OCI-LY1 (cell line): ENCODE measurements around the gene CCDC187.

Experiments
- H2AFZ ChIP-seq: fragments of 200-600 bp; sonication (generic), shearing (Covaris generic); 2 replicates; pipeline ENCODE4 v1.6.0; 2014; ENCODE audit warnings: antibody characterized with exemption, mild to moderate bottlenecking, low read length
- H3F3A ChIP-seq: fragments of 200-600 bp; sonication (generic), shearing (Covaris generic); 2 replicates; pipeline ENCODE4 v1.6.0; 2014; ENCODE audit warnings: mild to moderate bottlenecking, antibody characterized with exemption, low read length, moderate library complexity; ENCODE audit not compliant: insufficient read depth
- H3K27ac ChIP-seq: fragments of 200-600 bp; sonication (generic); 2 replicates; pipeline ENCODE4 v1.5.1; 2014; ENCODE audit warnings: low read length, mixed run types, mild to moderate bottlenecking, low read depth; ENCODE audit not compliant: poor library complexity, severe bottlenecking
- H3K27me3 ChIP-seq: fragments of 200-600 bp; sonication (generic); 2 replicates; pipeline ENCODE4 v1.6.0; 2014; ENCODE audit warnings: antibody characterized with exemption, mild to moderate bottlenecking, low read length, moderate library complexity; ENCODE audit not compliant: insufficient read depth
- H3K36me3 ChIP-seq: fragments of 200-600 bp; sonication (generic); 2 replicates; pipeline ENCODE4 v1.6.1; 2014; ENCODE audit warnings: mild to moderate bottlenecking, antibody characterized with exemption, low read length, moderate library complexity, mixed read lengths; ENCODE audit not compliant: insufficient read depth
- H3K4me1 ChIP-seq: fragments of 200-600 bp; sonication (generic); 2 replicates; pipeline ENCODE4 v1.5.1; 2014; ENCODE audit warnings: mild to moderate bottlenecking, low read length, moderate library complexity; ENCODE audit not compliant: insufficient read depth, severe bottlenecking
- H3K4me2 ChIP-seq: fragments of 200-600 bp; sonication (generic), shearing (Covaris generic); 2 replicates; pipeline ENCODE4 v1.6.1; 2014; ENCODE audit warnings: low read length
- H3K4me3 ChIP-seq: fragments of 200-600 bp; sonication (generic); 2 replicates; pipeline ENCODE4 v1.5.1; 2014; ENCODE audit warnings: low read length, low read depth, mild to moderate bottlenecking, mixed read lengths; ENCODE audit not compliant: poor library complexity, severe bottlenecking
- H3K79me2 ChIP-seq: fragments of 200-600 bp; shearing (Covaris generic); 2 replicates; pipeline ENCODE4 v1.6.1; 2016; ENCODE audit warnings: mixed run types, low read length, mixed read lengths; ENCODE audit not compliant: insufficient read depth
- H3K9ac ChIP-seq: fragments of 200-600 bp; sonication (generic), shearing (Covaris generic); 2 replicates; pipeline ENCODE4 v1.6.1; 2014; ENCODE audit warnings: mild to moderate bottlenecking, low read length, mixed read lengths
- H3K9me2 ChIP-seq: fragments of 200-600 bp; sonication (generic), shearing (Covaris generic); 2 replicates; pipeline ENCODE4 v1.6.1; 2014; ENCODE audit warnings: low read depth, mild to moderate bottlenecking, low read length, mixed read lengths
- H3K9me3 ChIP-seq: fragments of 200-600 bp; shearing (Covaris generic); 2 replicates; pipeline ENCODE4 v1.6.1; 2014; ENCODE audit warnings: low read length, mixed read lengths
- H4K20me1 ChIP-seq: fragments of 200-600 bp; sonication (generic), shearing (Covaris generic); 2 replicates; pipeline ENCODE4 v1.6.0; 2016; ENCODE audit warnings: mild to moderate bottlenecking, low read length; ENCODE audit not compliant: insufficient read depth
- CTCF ChIP-seq: fragments of 200-600 bp; sonication (generic), shearing (Covaris generic); IDR thresholded peaks from 2 replicates; pipeline ENCODE4 v1.5.1; 2017; ENCODE audit warnings: mild to moderate bottlenecking, antibody characterized with exemption, low read length, moderate library complexity, mixed read lengths
- EZH2 ChIP-seq: fragments of 200-600 bp; sonication (generic), shearing (Covaris generic); IDR thresholded peaks from 2 replicates; pipeline ENCODE4 v1.8.0; 2017; ENCODE audit warnings: borderline replicate concordance, mixed run types, mild to moderate bottlenecking, antibody characterized with exemption, low read length, moderate library complexity, mixed read lengths

Gene CCDC187

GRCh38 chr9:136259836-136260235 is 44.1 kb downstream of the CCDC187 start:
- no peak overlapping the region for H3K27ac ChIP-seq
- H4K20me1 ChIP-seq = no peaks in the 10 kb centered on the region
- TF ChIP-seq CTCF = no peak
- no peak for TF ChIP-seq EZH2
- no peaks in the 10 kb centered on the region for H3K36me3 ChIP-seq
- H3K79me2 ChIP-seq = no peaks in the 10 kb centered on the region
- H3F3A ChIP-seq = no peaks in the 10 kb centered on the region
- H3K9me3 ChIP-seq = no peaks in the 10 kb centered on the region
- no peaks in the 10 kb centered on the region for H3K9me2 ChIP-seq
- H2AFZ ChIP-seq = no peak overlapping the region
- H3K4me1 ChIP-seq = no peaks in the 10 kb centered on the region
- H3K9ac ChIP-seq = no peak overlapping the region
- no peak overlapping the region for H3K4me2 ChIP-seq
- H3K4me3 ChIP-seq = no peak overlapping the region
- peaks cover 4% of the 10 kb centered on the region; the same call in 1 of the 2 replicates for H3K27me3 ChIP-seq

GRCh38 chr9:136259517-136259813 is 44.4 kb downstream of the CCDC187 start:
- Histone ChIP-seq H3K9me2 (no peaks in the 10 kb centered on the region), H3K4me1 (no peaks in the 10 kb centered on the region), H3K79me2 (no peaks in the 10 kb centered on the region)

GRCh38 chr9:136258786-136259516 is 44.9 kb downstream of the CCDC187 start:
- Histone ChIP-seq H3K9me3 (no peaks in the 10 kb centered on the region), H2AFZ (no peak overlapping the region), H3K4me2 (no peak overlapping the region), H4K20me1 (no peaks in the 10 kb centered on the region), H3F3A (no peaks in the 10 kb centered on the region), H3K27me3 (peaks cover 4% of the 10 kb centered on the region; the same call in 1 of the 2 replicates), H3K4me3 (no peak overlapping the region), H3K27ac (no peak overlapping the region), H3K36me3 (no peaks in the 10 kb centered on the region), H3K9ac (no peak overlapping the region), H3K9me2 (no peaks in the 10 kb centered on the region), H3K4me1 (no peaks in the 10 kb centered on the region), H3K79me2 (no peaks in the 10 kb centered on the region)
- TF ChIP-seq EZH2 = no peak
- TF ChIP-seq CTCF = no peak

More at GRCh38 chr9:136259517-136259813, 44.4 kb downstream of the CCDC187 start:
- no peak overlapping the region for H2AFZ ChIP-seq
- peaks cover 4% of the 10 kb centered on the region; the same call in 1 of the 2 replicates for H3K27me3 ChIP-seq
- H3K4me3 ChIP-seq = no peak overlapping the region
- no peaks in the 10 kb centered on the region for H3K36me3 ChIP-seq
- H3K27ac ChIP-seq = no peak overlapping the region
- H3K9ac ChIP-seq = no peak overlapping the region
- no peaks in the 10 kb centered on the region for H4K20me1 ChIP-seq
- no peaks in the 10 kb centered on the region for H3K9me3 ChIP-seq
- TF ChIP-seq CTCF (no peak), EZH2 (no peak)
- H3F3A ChIP-seq = no peaks in the 10 kb centered on the region
- H3K4me2 ChIP-seq = no peak overlapping the region
